Caco-2 (cell line): Measurements from ENCODE around the gene CCT7. TPM values are rescaled to one million over a fixed set of nuclear protein-coding genes. Genes with fewer than 3 reads are reported as not detected.

ENCODE experiments used
- BruUV-seq: library from RNA; stranded (reverse); fragments of 400-500 nt; replicated peaks from 2 replicates; lab custom pipeline; 2021; lab: Mats Ljungman, UMichigan
- CTCF ChIA-PET: fragments of 300-600 bp; sonication (Branson Sonifier 250); formaldehyde crosslinking; loops from one replicate; lab custom pipeline; 2022; ENCODE audit warnings: antibody characterized with exemption; lab: Charles Lee
- POLR2A ChIA-PET: fragments of 300-600 bp; sonication (Branson Sonifier 250); formaldehyde crosslinking; loops from one replicate; lab custom pipeline; 2022; ENCODE audit warnings: antibody characterized with exemption; lab: Charles Lee
- DNase-seq, 2 experiments: peaks; one replicate each; pipeline versions ENCODE4 v3.0.0 to v3.0.0-alpha.2; 2020 to 2022
- H3K27me3 ChIP-seq: replicated peaks from 2 replicates; pipeline ENCODE4 v1.6.0; 2011; ENCODE audit warnings: low read length; ENCODE audit not compliant: control insufficient read depth, insufficient read depth
- H3K36me3 ChIP-seq: 2 replicates; pipeline ENCODE4 v1.5.1; 2011; ENCODE audit warnings: low read length; ENCODE audit not compliant: control insufficient read depth, insufficient read depth
- H3K4me1 ChIP-seq: fragments of 250-450 bp; sonication (Bioruptor Pico); 2 replicates; pipeline ENCODE4 v1.5.1; 2020; ENCODE audit warnings: mild to moderate bottlenecking
- H3K4me3 ChIP-seq: 2 replicates; pipeline ENCODE4 v1.5.1; 2011; ENCODE audit warnings: low read depth, mild to moderate bottlenecking, control low read depth, low read length
- H3K9me3 ChIP-seq: fragments of 250-450 bp; sonication (Bioruptor Pico); 2 replicates; pipeline ENCODE4 v1.5.1; 2020; ENCODE audit warnings: mild to moderate bottlenecking, moderate library complexity
- H3K27ac Mint-ChIP-seq: one replicate; pipeline ENCODE4 v1.8.0; 2022; ENCODE audit warnings: mixed read lengths; ENCODE audit not compliant: unreplicated experiment
- H3K27me3 Mint-ChIP-seq: one replicate; pipeline ENCODE4 v1.8.0; 2022; ENCODE audit warnings: mixed read lengths; ENCODE audit not compliant: insufficient read depth, unreplicated experiment
- H3K36me3 Mint-ChIP-seq: one replicate; pipeline ENCODE4 v1.8.0; 2022; ENCODE audit warnings: mild to moderate bottlenecking, mixed read lengths; ENCODE audit not compliant: insufficient read depth, unreplicated experiment
- H3K4me1 Mint-ChIP-seq: one replicate; pipeline ENCODE4 v1.8.0; 2022; ENCODE audit warnings: low read depth, mixed read lengths; ENCODE audit not compliant: unreplicated experiment
- H3K4me3 Mint-ChIP-seq: one replicate; pipeline ENCODE4 v1.8.0; 2022; ENCODE audit warnings: mild to moderate bottlenecking, moderate library complexity, mixed read lengths; ENCODE audit not compliant: unreplicated experiment
- H3K9me3 Mint-ChIP-seq: one replicate; pipeline ENCODE4 v1.8.0; 2022; ENCODE audit warnings: mixed read lengths; ENCODE audit not compliant: unreplicated experiment
- intact Hi-C: fragments of 100-400 bp; cut with micrococcal nuclease; formaldehyde crosslinking; loops from one replicate; pipeline ENCODE4 v1.10.0; 2022; ENCODE audit not compliant: unreplicated experiment
- total RNA-seq: library from RNA; stranded (reverse); gene quantifications from 2 replicates; pipeline ENCODE4 v1.2.3, GENCODE V29; 2022
- TF ChIP-seq, protein P1 (sequence below), 2 experiments: fragments of 200-600 bp in 1 of 2; IDR thresholded peaks; 1 replicate in 1 of 2; 2 replicates in 1 of 2; pipeline versions ENCODE4 v1.5.1 to v1.8.0; 2011 to 2022; ENCODE audit warnings: antibody characterized with exemption in 1 of 2, control low read depth in 1 of 2, inconsistent platforms in 1 of 2, low read depth in 1 of 2, low read length in 1 of 2, mild to moderate bottlenecking in 1 of 2, moderate library complexity in 1 of 2; ENCODE audit not compliant: insufficient read depth in 1 of 2, severe bottlenecking in 1 of 2, unreplicated experiment in 1 of 2

The CCT7 gene
- total RNA-seq, 1 experiment from 2014 or later = 450 TPM

- Mint-ChIP-seq H3K4me1 (no peaks in the 10 kb centered on the region), H3K9me3 (no peaks in the 10 kb centered on the region), H3K27ac (no peak overlapping the region), H3K36me3 (no peaks in the 10 kb centered on the region), H3K4me3 (no peak overlapping the region), H3K27me3 (peaks cover 2% of the 10 kb centered on the region)
- H3K9me3 ChIP-seq = no peaks in the 10 kb centered on the region
- intact Hi-C loops = no loop called here
- H3K4me1 ChIP-seq = peaks cover 5% of the 10 kb centered on the region; the same call in 1 of the 2 replicates
- H3K36me3 ChIP-seq = no peaks in the 10 kb centered on the region
- CTCF ChIA-PET = interaction anchor here (1.0 kb wide), 1 partner anchor 9 kb away, joined by 4 read pairs; no protein-coding TSS in a partner anchor
- TF ChIP-seq, protein P1, sequence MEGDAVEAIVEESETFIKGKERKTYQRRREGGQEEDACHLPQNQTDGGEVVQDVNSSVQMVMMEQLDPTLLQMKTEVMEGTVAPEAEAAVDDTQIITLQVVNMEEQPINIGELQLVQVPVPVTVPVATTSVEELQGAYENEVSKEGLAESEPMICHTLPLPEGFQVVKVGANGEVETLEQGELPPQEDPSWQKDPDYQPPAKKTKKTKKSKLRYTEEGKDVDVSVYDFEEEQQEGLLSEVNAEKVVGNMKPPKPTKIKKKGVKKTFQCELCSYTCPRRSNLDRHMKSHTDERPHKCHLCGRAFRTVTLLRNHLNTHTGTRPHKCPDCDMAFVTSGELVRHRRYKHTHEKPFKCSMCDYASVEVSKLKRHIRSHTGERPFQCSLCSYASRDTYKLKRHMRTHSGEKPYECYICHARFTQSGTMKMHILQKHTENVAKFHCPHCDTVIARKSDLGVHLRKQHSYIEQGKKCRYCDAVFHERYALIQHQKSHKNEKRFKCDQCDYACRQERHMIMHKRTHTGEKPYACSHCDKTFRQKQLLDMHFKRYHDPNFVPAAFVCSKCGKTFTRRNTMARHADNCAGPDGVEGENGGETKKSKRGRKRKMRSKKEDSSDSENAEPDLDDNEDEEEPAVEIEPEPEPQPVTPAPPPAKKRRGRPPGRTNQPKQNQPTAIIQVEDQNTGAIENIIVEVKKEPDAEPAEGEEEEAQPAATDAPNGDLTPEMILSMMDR (IDR thresholded peaks at IDR 0.05; ENCODE audit: insufficient read depth in 1 of 2, low read depth in 1 of 2, low read length in 1 of 2, severe bottlenecking in 1 of 2, unreplicated experiment in 1 of 2) = no peak
- DNase-seq = no peak
- no peak overlapping the region for H3K4me3 ChIP-seq
- no peaks in the 10 kb centered on the region for H3K27me3 ChIP-seq
- BruUV-seq = no TSS peak
- POLR2A ChIA-PET = no interaction called here
These were observed 47.1 kb downstream of the CCT7 start for GRCh38 chr2:73281244-73281643.

- H3K27me3 ChIP-seq = no peaks in the 10 kb centered on the region
- H3K36me3 Mint-ChIP-seq = no peaks in the 10 kb centered on the region
- TF ChIP-seq, protein P1 (IDR thresholded peaks at IDR 0.05; ENCODE audit: insufficient read depth in 1 of 2, low read depth in 1 of 2, low read length in 1 of 2, severe bottlenecking in 1 of 2, unreplicated experiment in 1 of 2) = no peak
- TSS peak; percentile 22 for BruUV-seq
- peaks cover 5% of the 10 kb centered on the region; the same call in 1 of the 2 replicates for H3K4me1 ChIP-seq
- H3K4me3 ChIP-seq = peak overlapping the region; percentile 84
- H3K4me1 Mint-ChIP-seq = no peaks in the 10 kb centered on the region
- intact Hi-C loops = no loop called here
- H3K9me3 ChIP-seq = no peaks in the 10 kb centered on the region
- peak overlapping the region; percentile 65 for H3K4me3 Mint-ChIP-seq
- no peaks in the 10 kb centered on the region for H3K36me3 ChIP-seq
- H3K27ac Mint-ChIP-seq = no peak overlapping the region
- no peaks in the 10 kb centered on the region for H3K9me3 Mint-ChIP-seq
- POLR2A ChIA-PET = no interaction called here
- peaks cover 2% of the 10 kb centered on the region for H3K27me3 Mint-ChIP-seq
- no peak for DNase-seq
- CTCF ChIA-PET = interaction anchor here (1.0 kb wide), 1 partner anchor 14 kb away, joined by 5 read pairs; no protein-coding TSS in a partner anchor
These were observed 48.9 kb downstream of the CCT7 start for GRCh38 chr2:73282924-73283544.

DNA sequence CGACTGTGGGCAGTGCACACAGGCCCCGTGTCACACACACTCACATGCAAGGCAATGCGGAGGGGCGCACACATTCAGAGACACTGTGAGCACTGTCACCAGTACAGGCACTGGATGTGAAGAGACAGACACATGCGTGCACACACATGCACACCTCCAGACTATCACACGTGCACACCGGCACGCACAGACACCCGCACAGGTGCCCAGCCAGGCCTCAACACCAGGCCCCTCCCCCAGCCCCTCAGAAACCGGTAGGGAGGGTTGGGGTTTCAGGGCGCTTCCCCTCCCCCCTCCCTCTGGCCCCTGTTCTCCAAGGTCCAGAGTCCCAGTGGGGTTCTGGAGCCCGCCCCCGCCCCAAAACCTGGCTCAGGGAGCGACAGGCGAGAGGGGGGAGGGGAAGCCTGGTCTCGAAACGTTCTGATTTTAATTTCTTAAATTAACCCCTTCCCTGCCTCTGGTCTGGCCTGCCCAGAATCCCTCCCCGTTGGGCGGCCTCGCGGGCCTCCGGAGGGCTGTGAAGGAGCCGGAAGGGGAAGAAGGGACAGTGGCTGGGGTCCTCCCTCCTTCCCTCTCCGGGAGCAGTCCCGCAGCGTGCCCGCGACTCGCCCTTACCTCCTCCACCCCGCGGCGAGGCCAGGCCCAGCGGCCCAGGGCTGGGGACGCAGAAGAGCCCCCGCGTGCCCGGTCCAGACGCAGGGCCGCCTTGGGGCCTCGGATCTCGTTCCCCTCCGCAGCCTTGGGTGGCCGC, 49.6 kb downstream of the CCT7 start:
- Mint-ChIP-seq H3K4me3 (peak overlapping the region; percentile 65), H3K27ac (no peak overlapping the region), H3K9me3 (no peaks in the 10 kb centered on the region), H3K36me3 (no peaks in the 10 kb centered on the region), H3K4me1 (no peaks in the 10 kb centered on the region), H3K27me3 (peaks cover 2% of the 10 kb centered on the region)
- no peaks in the 10 kb centered on the region for H3K27me3 ChIP-seq
- H3K36me3 ChIP-seq = no peaks in the 10 kb centered on the region
- CTCF ChIA-PET = interaction anchor here (0.8 to 1.0 kb wide), 2 partner anchors 10 to 15 kb away, joined by 3 to 5 read pairs; partner anchors contain the start of gene EGR4
- H3K4me3 ChIP-seq = peak overlapping the region; percentile 84
- intact Hi-C loops = loop anchor here (1.0 kb wide), 1 partner anchor 14 kb away; no protein-coding TSS in a partner anchor
- peaks cover 5% of the 10 kb centered on the region; the same call in 1 of the 2 replicates for H3K4me1 ChIP-seq
- TF ChIP-seq, protein P1 (IDR thresholded peaks at IDR 0.05; ENCODE audit: insufficient read depth in 1 of 2, low read depth in 1 of 2, low read length in 1 of 2, severe bottlenecking in 1 of 2, unreplicated experiment in 1 of 2) = no peak
- H3K9me3 ChIP-seq = no peaks in the 10 kb centered on the region
- POLR2A ChIA-PET = no interaction called here
- no TSS peak for BruUV-seq
- DNase-seq = peak in 1 of 2 experiments; percentile 34
